Activated naive CD8-positive, alpha-beta T cell treated with anti-CD3 and anti-CD28 coated beads, Interleukin-2, amount 50 U/mL, for 24 hours (primary cell): ENCODE results near the gene ZC3H10.

Experiments used
- ATAC-seq: fragments of 150-1000 bp; cut with Tn5 transposase; one replicate; pipeline ENCODE4 v1.10.0; 2021
- DNase-seq: peaks from one replicate; pipeline ENCODE4 v3.0.0; 2021
- H3K27ac Mint-ChIP-seq: one replicate; pipeline ENCODE4 v1.8.0; 2021; ENCODE audit warnings: mild to moderate bottlenecking, mixed read lengths
- H3K27me3 Mint-ChIP-seq: one replicate; pipeline ENCODE4 v1.8.0; 2021; ENCODE audit warnings: mixed read lengths
- H3K36me3 Mint-ChIP-seq: one replicate; pipeline ENCODE4 v1.8.0; 2021; ENCODE audit warnings: low read depth, mixed read lengths
- H3K4me1 Mint-ChIP-seq: one replicate; pipeline ENCODE4 v1.8.0; 2021; ENCODE audit warnings: mixed read lengths
- H3K4me3 Mint-ChIP-seq: one replicate; pipeline ENCODE4 v1.8.0; 2021; ENCODE audit warnings: mild to moderate bottlenecking, moderate library complexity, mixed read lengths
- H3K9me3 Mint-ChIP-seq: one replicate; pipeline ENCODE4 v1.8.0; 2021; ENCODE audit warnings: mixed read lengths

Gene ZC3H10

DNA sequence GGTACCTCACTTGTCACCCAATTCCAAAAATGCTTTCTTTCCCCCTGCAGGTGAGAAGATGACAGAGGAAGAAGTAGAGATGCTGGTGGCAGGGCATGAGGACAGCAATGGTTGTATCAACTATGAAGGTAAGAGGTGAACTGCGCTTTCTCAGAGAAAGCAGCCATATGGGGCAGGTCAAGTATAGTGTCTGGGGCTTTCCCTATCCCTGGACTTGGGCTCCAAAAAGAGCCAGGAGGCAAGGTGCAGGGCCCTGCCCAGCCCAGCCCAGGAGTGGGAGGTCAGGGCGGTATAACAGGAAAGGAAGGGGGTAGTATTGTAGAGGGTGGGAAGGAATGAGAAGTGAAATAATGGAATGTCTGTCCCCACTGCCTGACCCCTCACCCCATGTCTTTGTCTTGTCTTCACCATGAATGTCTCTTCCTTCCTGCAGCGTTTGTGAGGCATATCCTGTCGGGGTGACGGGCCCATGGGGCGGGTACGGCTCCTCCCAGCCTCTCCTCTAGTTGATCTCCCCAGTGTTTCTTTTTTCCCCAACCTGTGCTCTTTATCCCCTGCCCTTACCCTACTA is 42.2 kb downstream of the ZC3H10 start:
- H3K27ac Mint-ChIP-seq: peak overlapping the region; percentile 96
- peak; percentile 56 for DNase-seq
- peak; percentile 38 for ATAC-seq
- H3K27me3 Mint-ChIP-seq: no peaks in the 10 kb centered on the region
- peaks cover 44% of the 10 kb centered on the region for H3K4me1 Mint-ChIP-seq
- H3K4me3 Mint-ChIP-seq: peak overlapping the region; percentile 96
- no peaks in the 10 kb centered on the region for H3K9me3 Mint-ChIP-seq
- peaks cover 54% of the 10 kb centered on the region for H3K36me3 Mint-ChIP-seq

GRCh38 chr12:56160894-56161689 is 43.0 kb downstream of the ZC3H10 start:
- Mint-ChIP-seq H3K9me3 (no peaks in the 10 kb centered on the region), H3K27ac (peak overlapping the region; percentile 96), H3K36me3 (peaks cover 55% of the 10 kb centered on the region), H3K27me3 (no peaks in the 10 kb centered on the region), H3K4me3 (peak overlapping the region; percentile 96), H3K4me1 (peaks cover 40% of the 10 kb centered on the region)
- DNase-seq (no peak), ATAC-seq (no peak)

DNA sequence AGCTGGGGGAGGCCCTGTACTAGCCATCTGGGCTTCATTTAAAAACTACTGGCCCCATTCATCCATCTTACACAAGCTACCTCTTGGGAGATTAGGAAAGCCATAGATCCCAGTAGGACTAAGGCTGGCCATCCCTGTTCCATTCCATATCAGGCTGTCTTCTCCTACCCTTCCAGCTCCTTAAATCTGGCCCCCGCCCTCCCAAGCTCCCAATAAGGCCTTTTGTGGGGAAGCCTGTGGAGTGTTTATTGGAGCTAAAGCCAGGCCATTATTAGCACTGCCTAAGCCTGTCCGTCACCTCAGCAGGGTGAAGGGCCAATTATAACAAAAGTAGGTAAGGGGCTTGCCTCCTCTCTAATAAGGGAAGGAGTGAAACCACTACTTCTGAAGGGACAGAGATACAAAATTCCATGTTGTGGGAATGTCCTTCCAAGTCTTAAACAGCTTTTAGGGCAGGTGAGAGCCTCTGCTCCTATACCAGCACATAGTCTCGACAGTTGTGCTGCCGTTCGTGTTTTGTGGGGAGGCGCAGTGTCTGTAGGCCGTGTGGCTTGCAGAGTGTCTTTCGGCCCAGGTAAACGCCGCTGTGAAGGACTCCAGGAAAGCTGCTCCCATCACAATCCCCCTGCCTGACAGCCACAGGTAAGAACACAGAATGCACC is 43.8 kb downstream of the ZC3H10 start:
- no peaks in the 10 kb centered on the region for H3K27me3 Mint-ChIP-seq
- DNase-seq: no peak
- peak overlapping the region; percentile 96 for H3K4me3 Mint-ChIP-seq
- H3K27ac Mint-ChIP-seq: peak overlapping the region; percentile 96
- no peaks in the 10 kb centered on the region for H3K9me3 Mint-ChIP-seq
- peaks cover 55% of the 10 kb centered on the region for H3K36me3 Mint-ChIP-seq
- ATAC-seq: no peak
- peaks cover 40% of the 10 kb centered on the region for H3K4me1 Mint-ChIP-seq

- no peaks in the 10 kb centered on the region for H3K9me3 Mint-ChIP-seq
- peaks cover 33% of the 10 kb centered on the region for H3K4me1 Mint-ChIP-seq
- H3K27ac Mint-ChIP-seq: peak overlapping the region; percentile 59
- H3K27me3 Mint-ChIP-seq: no peaks in the 10 kb centered on the region
- no peak for DNase-seq
- H3K36me3 Mint-ChIP-seq: peaks cover 60% of the 10 kb centered on the region
- no peak for ATAC-seq
- no peak overlapping the region for H3K4me3 Mint-ChIP-seq
Observed at GRCh38 chr12:56162468-56163290, 44.6 kb downstream of the ZC3H10 start.

GRCh38 chr12:56163533-56164344 is 45.7 kb downstream of the ZC3H10 start:
- no peaks in the 10 kb centered on the region for H3K9me3 Mint-ChIP-seq
- no peak overlapping the region for H3K27ac Mint-ChIP-seq
- DNase-seq (no peak), ATAC-seq (no peak)
- peaks cover 55% of the 10 kb centered on the region for H3K36me3 Mint-ChIP-seq
- H3K4me1 Mint-ChIP-seq: peaks cover 31% of the 10 kb centered on the region
- H3K27me3 Mint-ChIP-seq: no peaks in the 10 kb centered on the region
- H3K4me3 Mint-ChIP-seq: no peak overlapping the region

GRCh38 chr12:56164345-56164729 is 46.3 kb downstream of the ZC3H10 start:
- no peak for ATAC-seq
- Mint-ChIP-seq H3K36me3 (peaks cover 52% of the 10 kb centered on the region), H3K4me1 (peaks cover 25% of the 10 kb centered on the region), H3K27ac (no peak overlapping the region), H3K4me3 (no peak overlapping the region), H3K9me3 (no peaks in the 10 kb centered on the region), H3K27me3 (no peaks in the 10 kb centered on the region)
- DNase-seq: no peak

GRCh38 chr12:56165369-56165768 is 47.3 kb downstream of the ZC3H10 start:
- Mint-ChIP-seq H3K9me3 (no peaks in the 10 kb centered on the region), H3K36me3 (peaks cover 51% of the 10 kb centered on the region), H3K27me3 (no peaks in the 10 kb centered on the region), H3K27ac (peak overlapping the region; percentile 15), H3K4me3 (no peak overlapping the region), H3K4me1 (peaks cover 15% of the 10 kb centered on the region)
- no peak for ATAC-seq
- no peak for DNase-seq

GRCh38 chr12:56169229-56169759 is 51.2 kb downstream of the ZC3H10 start:
- H3K4me3 Mint-ChIP-seq: no peak overlapping the region
- H3K4me1 Mint-ChIP-seq: no peaks in the 10 kb centered on the region
- H3K27ac Mint-ChIP-seq: no peak overlapping the region
- no peak for DNase-seq
- no peaks in the 10 kb centered on the region for H3K9me3 Mint-ChIP-seq
- peaks cover 47% of the 10 kb centered on the region for H3K36me3 Mint-ChIP-seq
- no peak for ATAC-seq
- H3K27me3 Mint-ChIP-seq: no peaks in the 10 kb centered on the region

- H3K27me3 Mint-ChIP-seq: no peaks in the 10 kb centered on the region
- no peak for ATAC-seq
- H3K36me3 Mint-ChIP-seq: peaks cover 43% of the 10 kb centered on the region
- H3K27ac Mint-ChIP-seq: peak overlapping the region; percentile 1
- no peak overlapping the region for H3K4me3 Mint-ChIP-seq
- H3K9me3 Mint-ChIP-seq: no peaks in the 10 kb centered on the region
- no peak for DNase-seq
- no peaks in the 10 kb centered on the region for H3K4me1 Mint-ChIP-seq
Observed at GRCh38 chr12:56172839-56173238, 54.8 kb downstream of the ZC3H10 start.
